Bronchial epithelial cell (primary cell): ENCODE measurements around the gene ETNK2. TPM values are rescaled to one million over a fixed set of nuclear protein-coding genes. Genes with fewer than 3 reads are reported as not detected.
"Not testable (repeated sequence)": the region's sequence is repeated elsewhere in the genome, so short reads cannot be mapped to it uniquely, and the experiment has no call there.

ENCODE experiments used
- DNase-seq: peaks from one replicate; pipeline ENCODE4 v3.0.0-alpha.2; 2010; ENCODE audit warnings: low read depth
- FAIRE-seq: peaks from 2 replicates; lab custom pipeline; 2011; peaks lifted over from hg19 to GRCh38; lab: Jason Lieb, UNC
- H3K27me3 ChIP-seq: 2 replicates; pipeline ENCODE4 v1.5.1; 2011; ENCODE audit warnings: low read length; ENCODE audit not compliant: control insufficient read depth, insufficient read depth
- H3K36me3 ChIP-seq: 2 replicates; pipeline ENCODE4 v1.5.1; 2011; ENCODE audit warnings: low read length; ENCODE audit not compliant: control insufficient read depth, insufficient read depth
- H3K4me3 ChIP-seq: 2 replicates; pipeline ENCODE4 v1.5.1; 2011; ENCODE audit warnings: mild to moderate bottlenecking, low read depth, low read length, control low read depth
- total RNA-seq: library from RNA; depleted of rRNA; stranded (reverse); fragments of >200 nt; gene quantifications from 2 replicates; pipeline ENCODE4 v1.2.1, GENCODE V29; 2014
- TF ChIP-seq, protein P1 (sequence below): IDR thresholded peaks from 2 replicates; pipeline ENCODE4 v1.5.1; 2011; ENCODE audit warnings: mild to moderate bottlenecking, moderate library complexity, low read length, control low read depth, inconsistent platforms; ENCODE audit not compliant: insufficient read depth, severe bottlenecking

The ETNK2 gene
- total RNA-seq, 1 donor from 2014 or later = 58.7 TPM

DNA sequence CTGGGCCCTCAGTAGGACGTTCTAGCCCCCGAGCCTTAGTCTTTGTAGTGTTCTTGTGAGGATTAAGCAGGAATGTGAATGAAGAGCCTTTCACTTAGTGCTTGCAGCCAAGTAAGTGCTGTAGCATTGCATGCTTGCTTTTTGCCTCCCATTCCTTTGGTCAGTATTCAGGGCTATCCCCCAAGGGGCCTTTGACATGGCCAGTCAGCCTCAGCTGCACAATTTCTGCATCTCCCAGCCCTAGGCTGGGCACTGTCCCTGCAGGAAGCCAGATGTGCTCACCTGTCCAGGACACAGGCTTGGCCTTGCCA lies 48.5 kb downstream of the ETNK2 start:
- Histone ChIP-seq H3K27me3 (no peaks in the 10 kb centered on the region), H3K36me3 (no peaks in the 10 kb centered on the region), H3K4me3 (no peak overlapping the region)
- DNase-seq (no peak), FAIRE-seq (no peak)
- TF ChIP-seq, protein P1, sequence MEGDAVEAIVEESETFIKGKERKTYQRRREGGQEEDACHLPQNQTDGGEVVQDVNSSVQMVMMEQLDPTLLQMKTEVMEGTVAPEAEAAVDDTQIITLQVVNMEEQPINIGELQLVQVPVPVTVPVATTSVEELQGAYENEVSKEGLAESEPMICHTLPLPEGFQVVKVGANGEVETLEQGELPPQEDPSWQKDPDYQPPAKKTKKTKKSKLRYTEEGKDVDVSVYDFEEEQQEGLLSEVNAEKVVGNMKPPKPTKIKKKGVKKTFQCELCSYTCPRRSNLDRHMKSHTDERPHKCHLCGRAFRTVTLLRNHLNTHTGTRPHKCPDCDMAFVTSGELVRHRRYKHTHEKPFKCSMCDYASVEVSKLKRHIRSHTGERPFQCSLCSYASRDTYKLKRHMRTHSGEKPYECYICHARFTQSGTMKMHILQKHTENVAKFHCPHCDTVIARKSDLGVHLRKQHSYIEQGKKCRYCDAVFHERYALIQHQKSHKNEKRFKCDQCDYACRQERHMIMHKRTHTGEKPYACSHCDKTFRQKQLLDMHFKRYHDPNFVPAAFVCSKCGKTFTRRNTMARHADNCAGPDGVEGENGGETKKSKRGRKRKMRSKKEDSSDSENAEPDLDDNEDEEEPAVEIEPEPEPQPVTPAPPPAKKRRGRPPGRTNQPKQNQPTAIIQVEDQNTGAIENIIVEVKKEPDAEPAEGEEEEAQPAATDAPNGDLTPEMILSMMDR = no peak

DNA sequence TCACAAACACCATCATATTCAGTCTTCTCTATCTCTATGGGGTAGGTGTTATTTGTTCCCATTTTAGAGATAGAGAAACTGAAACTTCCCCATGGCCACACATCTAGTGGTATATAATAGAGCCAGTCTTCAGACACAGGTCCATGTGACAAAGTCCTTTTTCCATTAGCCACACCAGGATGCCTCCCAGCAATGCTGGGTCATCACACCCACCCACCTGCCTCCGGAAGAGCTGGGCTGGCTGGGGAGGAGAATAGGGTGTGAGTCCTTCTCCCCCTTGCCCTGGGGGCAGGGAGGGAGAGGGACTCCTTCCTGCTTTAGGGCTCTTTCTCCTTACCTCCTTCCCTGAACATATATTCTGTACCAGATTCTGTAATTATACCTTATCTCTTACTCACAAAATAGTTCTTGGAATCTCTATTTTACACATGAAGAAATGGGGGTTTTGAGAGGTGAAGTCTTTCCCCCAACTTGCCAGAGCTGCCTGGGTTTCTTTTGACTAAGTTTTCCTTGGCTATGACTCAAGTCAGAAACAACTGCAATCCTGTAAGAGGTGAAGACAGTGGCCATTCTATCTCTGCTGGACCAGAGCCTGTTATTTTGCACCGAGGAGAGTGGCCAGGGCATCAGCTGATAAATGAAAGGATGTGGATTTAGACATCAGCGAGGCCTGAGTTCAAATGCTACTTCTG lies 49.0 kb downstream of the ETNK2 start:
- FAIRE-seq (no peak), DNase-seq (peak; percentile 55)

DNA sequence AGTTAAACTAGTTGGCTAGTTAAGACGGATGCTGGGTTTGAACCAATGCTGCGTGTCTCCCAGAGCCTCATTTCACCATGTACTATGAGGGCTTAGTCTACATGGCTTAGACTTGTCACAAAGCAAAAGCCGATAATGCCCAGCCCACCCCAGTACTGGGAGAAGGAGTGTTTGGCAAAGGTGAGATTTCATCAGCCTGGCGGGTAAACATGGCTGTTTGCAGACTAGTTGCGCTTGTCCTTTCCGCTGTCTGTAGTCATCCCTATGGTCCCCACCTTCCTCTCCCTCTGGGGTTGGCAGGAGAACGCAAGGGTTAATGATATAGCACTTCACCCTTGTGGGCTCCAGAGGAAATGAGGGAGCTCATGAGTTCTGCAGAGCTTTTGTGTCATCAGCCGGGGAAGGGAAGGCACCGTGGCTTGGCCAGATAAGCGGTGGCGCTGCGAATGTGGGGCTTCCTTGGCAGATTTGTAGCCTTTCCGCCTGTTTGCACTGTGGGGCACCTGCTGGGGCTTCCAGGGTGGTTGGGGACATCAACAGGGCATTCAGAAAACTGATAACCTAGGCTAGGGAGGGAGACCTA lies 49.7 kb downstream of the ETNK2 start:
- FAIRE-seq (peak; percentile 32), DNase-seq (no peak)
- Histone ChIP-seq H3K36me3 (no peaks in the 10 kb centered on the region), H3K27me3 (no peaks in the 10 kb centered on the region), H3K4me3 (no peak overlapping the region)
- TF ChIP-seq, protein P1 = no peak

More for the DNA sequence above, 49.0 kb downstream of the ETNK2 start:
- TF ChIP-seq, protein P1 = no peak
- H3K36me3 ChIP-seq = no peaks in the 10 kb centered on the region
- H3K27me3 ChIP-seq = no peaks in the 10 kb centered on the region
- no peak overlapping the region for H3K4me3 ChIP-seq

DNA sequence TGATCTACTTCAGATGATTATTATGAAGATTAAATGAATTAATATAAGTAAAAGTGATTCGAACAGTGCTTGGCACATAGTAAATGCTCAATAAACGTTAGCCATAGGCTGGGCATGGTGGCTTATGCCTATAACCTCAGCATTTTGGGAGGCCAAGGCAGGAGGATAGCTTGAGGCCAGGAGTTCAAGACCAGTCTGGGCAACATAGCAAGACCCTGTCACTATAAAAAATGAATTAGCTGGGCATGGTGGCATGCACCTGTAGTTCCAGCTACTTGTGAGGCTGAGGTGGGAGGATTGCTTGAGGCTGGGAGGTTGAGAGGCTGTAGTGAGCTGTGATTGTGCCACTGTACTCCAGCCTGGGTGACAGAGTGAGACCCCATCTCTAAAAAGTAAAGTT lies 52.1 kb downstream of the ETNK2 start:
- H3K27me3 ChIP-seq, H3K4me3 ChIP-seq, DNase-seq, FAIRE-seq, H3K36me3 ChIP-seq: not testable (repeated sequence)

DNA sequence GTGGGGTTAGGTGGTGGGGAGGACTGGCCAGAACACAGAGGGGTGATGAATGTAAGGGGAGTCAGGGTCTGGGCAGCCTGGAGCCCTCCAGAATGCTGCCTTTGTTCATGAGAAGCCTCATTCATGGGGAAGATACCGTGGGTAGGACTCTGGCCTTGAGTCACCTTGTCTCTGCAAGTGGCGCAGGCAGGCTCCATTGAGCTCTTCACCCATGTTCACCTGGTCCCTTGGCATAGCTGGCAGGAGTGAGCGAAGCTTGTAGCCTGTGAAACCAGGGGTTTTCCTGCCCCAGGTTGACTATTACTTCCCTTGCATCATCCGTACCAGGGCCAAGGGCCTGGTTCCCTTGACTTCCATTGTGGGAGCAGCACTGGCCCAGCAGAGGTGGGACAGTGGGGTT lies 53.2 kb downstream of the ETNK2 start:
- DNase-seq = no peak
- Histone ChIP-seq H3K36me3 (no peaks in the 10 kb centered on the region), H3K27me3 (no peaks in the 10 kb centered on the region), H3K4me3 (no peak overlapping the region)
- no peak for FAIRE-seq
- TF ChIP-seq, protein P1 = no peak

- no peaks in the 10 kb centered on the region for H3K27me3 ChIP-seq
- no peaks in the 10 kb centered on the region for H3K36me3 ChIP-seq
- no peak overlapping the region for H3K4me3 ChIP-seq
- DNase-seq (no peak), FAIRE-seq (no peak)
- TF ChIP-seq, protein P1 = no peak
Observed at GRCh38 chr1:204096931-204097330, 54.9 kb downstream of the ETNK2 start.
